Thyroid gland (tissue), 4 donors: Measurements from ENCODE around the gene BMPR1B.

ENCODE experiments used
- POLR2A ChIP-seq, 2 donors: fragments of 450-650 bp; IDR thresholded peaks; one replicate each; pipeline ENCODE4 v1.6.1; 2017; ENCODE audit warnings: antibody characterized with exemption in 2 of 2, mild to moderate bottlenecking in 2 of 2, moderate library complexity in 1 of 2
- TF ChIP-seq, protein P1 (sequence below), 6 experiments: fragments of 200-600 bp in 3 of 6; fragments of 450-650 bp in 3 of 6; sonication (generic) in 3 of 6; IDR thresholded peaks; one replicate each; pipeline ENCODE4 v1.5.1; 2016 to 2019; ENCODE audit warnings: antibody characterized with exemption in 6 of 6, mild to moderate bottlenecking in 2 of 6, inconsistent platforms in 1 of 6, moderate library complexity in 1 of 6

DNA sequence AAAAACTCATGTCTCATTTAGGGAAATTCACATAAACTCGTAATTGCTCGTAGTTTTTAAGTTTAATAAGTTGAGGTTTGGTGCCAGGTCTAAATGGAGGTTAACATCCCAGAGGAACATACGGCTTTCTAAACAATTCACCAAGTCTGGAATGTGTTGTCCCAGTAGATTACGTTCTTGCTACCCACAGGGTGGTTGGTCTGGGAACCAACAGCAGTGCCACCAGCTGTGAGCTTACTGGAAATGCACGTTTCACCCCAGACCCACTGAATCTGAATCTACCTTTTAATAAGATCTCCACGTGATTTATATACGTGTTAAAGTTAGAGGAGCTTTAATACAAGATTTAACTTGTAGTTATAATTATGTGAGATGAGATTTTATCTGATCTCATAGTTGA, 134.3 kb downstream of the BMPR1B start:
- TF ChIP-seq, protein P1, sequence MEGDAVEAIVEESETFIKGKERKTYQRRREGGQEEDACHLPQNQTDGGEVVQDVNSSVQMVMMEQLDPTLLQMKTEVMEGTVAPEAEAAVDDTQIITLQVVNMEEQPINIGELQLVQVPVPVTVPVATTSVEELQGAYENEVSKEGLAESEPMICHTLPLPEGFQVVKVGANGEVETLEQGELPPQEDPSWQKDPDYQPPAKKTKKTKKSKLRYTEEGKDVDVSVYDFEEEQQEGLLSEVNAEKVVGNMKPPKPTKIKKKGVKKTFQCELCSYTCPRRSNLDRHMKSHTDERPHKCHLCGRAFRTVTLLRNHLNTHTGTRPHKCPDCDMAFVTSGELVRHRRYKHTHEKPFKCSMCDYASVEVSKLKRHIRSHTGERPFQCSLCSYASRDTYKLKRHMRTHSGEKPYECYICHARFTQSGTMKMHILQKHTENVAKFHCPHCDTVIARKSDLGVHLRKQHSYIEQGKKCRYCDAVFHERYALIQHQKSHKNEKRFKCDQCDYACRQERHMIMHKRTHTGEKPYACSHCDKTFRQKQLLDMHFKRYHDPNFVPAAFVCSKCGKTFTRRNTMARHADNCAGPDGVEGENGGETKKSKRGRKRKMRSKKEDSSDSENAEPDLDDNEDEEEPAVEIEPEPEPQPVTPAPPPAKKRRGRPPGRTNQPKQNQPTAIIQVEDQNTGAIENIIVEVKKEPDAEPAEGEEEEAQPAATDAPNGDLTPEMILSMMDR (IDR thresholded peaks at IDR 0.05) = no peak
- TF ChIP-seq POLR2A (IDR thresholded peaks at IDR 0.05) = no peak
